SK-N-SH treated with all-trans-retinoic acid at 6 μM for 48 hours (cell line): Measurements from ENCODE around the gene ARL8A.

Experiments used
- ARNTL ChIP-seq: fragments of 450-650 bp; formaldehyde crosslinking; IDR thresholded peaks from 2 replicates; pipeline ENCODE4 v1.5.0; 2020; ENCODE audit warnings: low read depth, mild to moderate bottlenecking, moderate library complexity, borderline replicate concordance
- ISL1 ChIP-seq: fragments of 250-450 bp; sonication (Bioruptor Pico); IDR thresholded peaks from 2 replicates; pipeline ENCODE4 v2.1.2; 2022; ENCODE audit warnings: mild to moderate bottlenecking, moderate library complexity
- OSR1 ChIP-seq: fragments of 250-450 bp; sonication (Bioruptor Pico); IDR thresholded peaks from 2 replicates; pipeline ENCODE4 v1.8.0; 2022; ENCODE audit warnings: moderate library complexity, mild to moderate bottlenecking, inconsistent platforms
- PPARA ChIP-seq: fragments of 250-450 bp; sonication (Bioruptor Pico); IDR thresholded peaks from 2 replicates; pipeline ENCODE4 v1.5.0; 2020; ENCODE audit warnings: mild to moderate bottlenecking, borderline replicate concordance
- SNAI2 ChIP-seq: fragments of 250-450 bp; sonication (Bioruptor Pico); IDR thresholded peaks from 2 replicates; pipeline ENCODE4 v1.5.0; 2020; ENCODE audit warnings: mild to moderate bottlenecking, moderate library complexity
- TCF4 ChIP-seq: fragments of 250-450 bp; sonication (Bioruptor Pico); IDR thresholded peaks from 2 replicates; pipeline ENCODE4 v1.8.0; 2021; ENCODE audit warnings: mild to moderate bottlenecking, moderate library complexity, borderline replicate concordance
- ZC3H10 ChIP-seq: fragments of 250-450 bp; sonication (Bioruptor Pico); IDR thresholded peaks from 2 replicates; pipeline ENCODE4 v1.5.1; 2021; ENCODE audit warnings: mild to moderate bottlenecking, moderate library complexity
- ZFP3 ChIP-seq: fragments of 250-450 bp; sonication (Bioruptor Pico); IDR thresholded peaks from 2 replicates; pipeline ENCODE4 v1.5.0; 2020; ENCODE audit warnings: mild to moderate bottlenecking, moderate library complexity
- ZFP30 ChIP-seq: fragments of 450-650 bp; formaldehyde crosslinking; IDR thresholded peaks from 2 replicates; pipeline ENCODE4 v1.5.0; 2022; ENCODE audit warnings: mild to moderate bottlenecking, moderate library complexity
- ZNF8 ChIP-seq: fragments of 450-650 bp; formaldehyde crosslinking; IDR thresholded peaks from 2 replicates; pipeline ENCODE4 v1.5.0; 2020; ENCODE audit warnings: mild to moderate bottlenecking, moderate library complexity
- TF ChIP-seq, protein P1 (sequence below): fragments of 250-450 bp; sonication (Bioruptor Pico); IDR thresholded peaks from 2 replicates; pipeline ENCODE4 v1.5.1; 2021; ENCODE audit warnings: mild to moderate bottlenecking, moderate library complexity
- TF ChIP-seq, protein P2 (sequence below): fragments of 250-450 bp; sonication (Bioruptor Pico); IDR thresholded peaks from 2 replicates; pipeline ENCODE4 v1.8.0; 2020; ENCODE audit warnings: mild to moderate bottlenecking, moderate library complexity, borderline replicate concordance
- TF ChIP-seq, protein P3 (sequence below): fragments of 250-450 bp; sonication (Bioruptor Pico); IDR thresholded peaks from 2 replicates; pipeline ENCODE4 v1.5.1; 2020; ENCODE audit warnings: low read depth, mild to moderate bottlenecking, moderate library complexity
- TF ChIP-seq, protein P4 (sequence below): fragments of 250-450 bp; sonication (Bioruptor Pico); IDR thresholded peaks from 2 replicates; pipeline ENCODE4 v1.5.0; 2020; ENCODE audit warnings: mild to moderate bottlenecking, moderate library complexity

DNA sequence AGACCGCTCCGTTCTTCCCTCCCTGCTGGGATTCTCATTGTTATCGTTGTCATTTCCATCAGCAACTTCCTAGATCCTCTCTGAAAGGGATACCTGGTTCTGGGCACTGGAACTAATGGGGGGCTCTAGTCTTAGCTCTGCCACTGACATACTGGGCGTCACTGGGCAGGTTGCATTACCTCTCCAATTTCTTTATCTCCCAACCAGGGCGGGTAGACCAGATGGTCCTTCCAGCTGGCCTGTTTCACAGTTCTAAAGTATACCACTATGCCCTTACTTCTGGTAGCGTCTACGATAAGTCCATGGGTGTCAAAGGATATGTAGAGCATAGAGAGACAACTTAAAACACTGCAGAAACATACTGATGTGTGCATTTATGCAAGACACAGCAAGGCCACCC lies 20.4 kb downstream of the ARL8A start:
- TF ChIP-seq TCF4 (CRISPR knock-in tag) (no peak), OSR1 (CRISPR knock-in tag) (no peak), ARNTL (no peak), ZFP3 (CRISPR knock-in tag) (no peak), ZNF8 (CRISPR knock-in tag) (no peak), ISL1 (CRISPR knock-in tag) (no peak), ZFP30 (CRISPR knock-in tag) (no peak), ZC3H10 (CRISPR knock-in tag) (no peak), PPARA (CRISPR knock-in tag) (no peak), SNAI2 (no peak)
- TF ChIP-seq, protein P1, sequence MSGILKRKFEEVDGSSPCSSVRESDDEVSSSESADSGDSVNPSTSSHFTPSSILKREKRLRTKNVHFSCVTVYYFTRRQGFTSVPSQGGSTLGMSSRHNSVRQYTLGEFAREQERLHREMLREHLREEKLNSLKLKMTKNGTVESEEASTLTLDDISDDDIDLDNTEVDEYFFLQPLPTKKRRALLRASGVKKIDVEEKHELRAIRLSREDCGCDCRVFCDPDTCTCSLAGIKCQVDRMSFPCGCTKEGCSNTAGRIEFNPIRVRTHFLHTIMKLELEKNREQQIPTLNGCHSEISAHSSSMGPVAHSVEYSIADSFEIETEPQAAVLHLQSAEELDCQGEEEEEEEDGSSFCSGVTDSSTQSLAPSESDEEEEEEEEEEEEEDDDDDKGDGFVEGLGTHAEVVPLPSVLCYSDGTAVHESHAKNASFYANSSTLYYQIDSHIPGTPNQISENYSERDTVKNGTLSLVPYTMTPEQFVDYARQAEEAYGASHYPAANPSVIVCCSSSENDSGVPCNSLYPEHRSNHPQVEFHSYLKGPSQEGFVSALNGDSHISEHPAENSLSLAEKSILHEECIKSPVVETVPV (CRISPR knock-in tag) = no peak
- TF ChIP-seq, protein P2, sequence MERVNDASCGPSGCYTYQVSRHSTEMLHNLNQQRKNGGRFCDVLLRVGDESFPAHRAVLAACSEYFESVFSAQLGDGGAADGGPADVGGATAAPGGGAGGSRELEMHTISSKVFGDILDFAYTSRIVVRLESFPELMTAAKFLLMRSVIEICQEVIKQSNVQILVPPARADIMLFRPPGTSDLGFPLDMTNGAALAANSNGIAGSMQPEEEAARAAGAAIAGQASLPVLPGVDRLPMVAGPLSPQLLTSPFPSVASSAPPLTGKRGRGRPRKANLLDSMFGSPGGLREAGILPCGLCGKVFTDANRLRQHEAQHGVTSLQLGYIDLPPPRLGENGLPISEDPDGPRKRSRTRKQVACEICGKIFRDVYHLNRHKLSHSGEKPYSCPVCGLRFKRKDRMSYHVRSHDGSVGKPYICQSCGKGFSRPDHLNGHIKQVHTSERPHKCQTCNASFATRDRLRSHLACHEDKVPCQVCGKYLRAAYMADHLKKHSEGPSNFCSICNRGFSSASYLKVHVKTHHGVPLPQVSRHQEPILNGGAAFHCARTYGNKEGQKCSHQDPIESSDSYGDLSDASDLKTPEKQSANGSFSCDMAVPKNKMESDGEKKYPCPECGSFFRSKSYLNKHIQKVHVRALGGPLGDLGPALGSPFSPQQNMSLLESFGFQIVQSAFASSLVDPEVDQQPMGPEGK (CRISPR knock-in tag) = no peak
- TF ChIP-seq, protein P3, sequence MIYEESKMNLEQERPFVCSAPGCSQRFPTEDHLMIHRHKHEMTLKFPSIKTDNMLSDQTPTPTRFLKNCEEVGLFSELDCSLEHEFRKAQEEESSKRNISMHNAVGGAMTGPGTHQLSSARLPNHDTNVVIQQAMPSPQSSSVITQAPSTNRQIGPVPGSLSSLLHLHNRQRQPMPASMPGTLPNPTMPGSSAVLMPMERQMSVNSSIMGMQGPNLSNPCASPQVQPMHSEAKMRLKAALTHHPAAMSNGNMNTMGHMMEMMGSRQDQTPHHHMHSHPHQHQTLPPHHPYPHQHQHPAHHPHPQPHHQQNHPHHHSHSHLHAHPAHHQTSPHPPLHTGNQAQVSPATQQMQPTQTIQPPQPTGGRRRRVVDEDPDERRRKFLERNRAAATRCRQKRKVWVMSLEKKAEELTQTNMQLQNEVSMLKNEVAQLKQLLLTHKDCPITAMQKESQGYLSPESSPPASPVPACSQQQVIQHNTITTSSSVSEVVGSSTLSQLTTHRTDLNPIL = no peak
- TF ChIP-seq, protein P4, sequence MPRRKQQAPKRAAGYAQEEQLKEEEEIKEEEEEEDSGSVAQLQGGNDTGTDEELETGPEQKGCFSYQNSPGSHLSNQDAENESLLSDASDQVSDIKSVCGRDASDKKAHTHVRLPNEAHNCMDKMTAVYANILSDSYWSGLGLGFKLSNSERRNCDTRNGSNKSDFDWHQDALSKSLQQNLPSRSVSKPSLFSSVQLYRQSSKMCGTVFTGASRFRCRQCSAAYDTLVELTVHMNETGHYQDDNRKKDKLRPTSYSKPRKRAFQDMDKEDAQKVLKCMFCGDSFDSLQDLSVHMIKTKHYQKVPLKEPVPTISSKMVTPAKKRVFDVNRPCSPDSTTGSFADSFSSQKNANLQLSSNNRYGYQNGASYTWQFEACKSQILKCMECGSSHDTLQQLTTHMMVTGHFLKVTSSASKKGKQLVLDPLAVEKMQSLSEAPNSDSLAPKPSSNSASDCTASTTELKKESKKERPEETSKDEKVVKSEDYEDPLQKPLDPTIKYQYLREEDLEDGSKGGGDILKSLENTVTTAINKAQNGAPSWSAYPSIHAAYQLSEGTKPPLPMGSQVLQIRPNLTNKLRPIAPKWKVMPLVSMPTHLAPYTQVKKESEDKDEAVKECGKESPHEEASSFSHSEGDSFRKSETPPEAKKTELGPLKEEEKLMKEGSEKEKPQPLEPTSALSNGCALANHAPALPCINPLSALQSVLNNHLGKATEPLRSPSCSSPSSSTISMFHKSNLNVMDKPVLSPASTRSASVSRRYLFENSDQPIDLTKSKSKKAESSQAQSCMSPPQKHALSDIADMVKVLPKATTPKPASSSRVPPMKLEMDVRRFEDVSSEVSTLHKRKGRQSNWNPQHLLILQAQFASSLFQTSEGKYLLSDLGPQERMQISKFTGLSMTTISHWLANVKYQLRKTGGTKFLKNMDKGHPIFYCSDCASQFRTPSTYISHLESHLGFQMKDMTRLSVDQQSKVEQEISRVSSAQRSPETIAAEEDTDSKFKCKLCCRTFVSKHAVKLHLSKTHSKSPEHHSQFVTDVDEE (CRISPR knock-in tag) = no peak
